Left ventricle myocardium inferior (tissue), 1 donor: Measurements from ENCODE around the gene SLC4A1AP. TPM values are rescaled to one million over a fixed set of nuclear protein-coding genes. Genes with fewer than 3 reads are reported as not detected.
A peak's percentile ranks its signal among the peaks of the same experiment; 100 is the strongest.

Experiments used
- DNase-seq: peaks from one replicate; pipeline ENCODE4 v3.0.0-alpha.2; 2020
- H3K27ac ChIP-seq: fragments of 200-600 bp; replicated peaks from 2 replicates; pipeline ENCODE4 v1.8.0; 2021
- H3K27me3 ChIP-seq: fragments of 200-600 bp; 2 replicates; pipeline ENCODE4 v1.8.0; 2021; ENCODE audit warnings: low read depth
- H3K36me3 ChIP-seq: fragments of 200-600 bp; 2 replicates; pipeline ENCODE4 v1.8.0; 2021
- H3K4me1 ChIP-seq: fragments of 200-600 bp; 2 replicates; pipeline ENCODE4 v1.8.0; 2021
- H3K4me3 ChIP-seq: fragments of 200-600 bp; 2 replicates; pipeline ENCODE4 v1.8.0; 2021; ENCODE audit warnings: mild to moderate bottlenecking, moderate library complexity
- H3K9me3 ChIP-seq: fragments of 200-600 bp; replicated peaks from 2 replicates; pipeline ENCODE4 v1.8.0; 2021
- intact Hi-C: fragments of 100-400 bp; cut with micrococcal nuclease; formaldehyde crosslinking; loops from one replicate; pipeline ENCODE4 v1.11.0; 2022
- total RNA-seq: library from RNA; stranded (reverse); fragmentation: NEBNext Ultra II Directional; extraction: Animal tissue kit (Norgen Biotek cat#: 25700); gene quantifications from one replicate; pipeline ENCODE4 v1.2.1, GENCODE V29; 2021
- TF ChIP-seq, protein P1 (sequence below): fragments of 200-600 bp; IDR thresholded peaks from 2 replicates; pipeline ENCODE4 v1.8.0; 2021; ENCODE audit warnings: antibody characterized with exemption, mild to moderate bottlenecking, borderline replicate concordance
- donor health status: DM: no; HTN: yes; CAD: no; lungs with severe emphysema.

The SLC4A1AP gene
- total RNA-seq, 1 donor from 2014 or later, result 21.3 TPM

DNA sequence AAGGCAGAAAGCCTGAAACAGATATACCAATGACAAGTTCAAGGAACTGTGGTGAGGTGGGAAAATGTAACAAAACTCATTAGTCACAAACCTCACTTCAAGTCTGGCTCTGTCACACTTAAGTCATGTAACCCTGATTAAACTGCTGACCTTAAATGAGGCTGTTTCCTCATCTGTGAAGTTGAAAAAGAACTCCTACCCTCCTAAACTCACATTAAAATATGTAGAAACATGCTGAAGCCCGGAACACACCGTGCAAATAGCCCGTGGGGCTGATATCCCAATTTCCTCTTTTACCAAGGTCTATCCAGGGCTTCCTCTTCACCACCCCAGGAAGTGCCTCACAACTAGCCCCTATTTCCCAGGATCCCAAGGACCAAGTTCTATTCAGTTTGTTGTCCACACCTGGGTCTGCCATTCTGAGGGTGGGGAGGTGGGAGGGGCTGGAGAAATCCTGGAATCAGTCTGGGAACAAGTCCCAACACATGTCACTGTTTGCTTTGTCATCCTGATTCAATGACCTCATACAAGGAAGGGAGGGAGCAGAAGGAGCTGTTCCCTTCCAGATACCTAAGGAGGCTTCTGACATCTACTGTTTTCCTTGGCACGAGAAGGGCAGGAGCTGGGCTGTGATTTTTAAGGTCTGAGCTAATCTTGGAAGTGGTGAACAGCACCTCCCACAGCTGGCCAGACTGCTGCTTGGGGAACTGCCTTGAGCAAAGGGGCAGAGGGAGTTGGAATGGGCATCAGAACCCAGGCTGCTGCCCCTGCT lies 42.3 kb downstream of the SLC4A1AP start:
- Histone ChIP-seq H3K4me1 (peaks cover 76% of the 10 kb centered on the region), H3K27me3 (no peaks in the 10 kb centered on the region), H3K4me3 (no peak overlapping the region), H3K27ac (peak overlapping the region; percentile 83), H3K36me3 (no peaks in the 10 kb centered on the region), H3K9me3 (no peaks in the 10 kb centered on the region)
- intact Hi-C loops, result no loop called here
- peak; percentile 55 for DNase-seq
- TF ChIP-seq, protein P1, sequence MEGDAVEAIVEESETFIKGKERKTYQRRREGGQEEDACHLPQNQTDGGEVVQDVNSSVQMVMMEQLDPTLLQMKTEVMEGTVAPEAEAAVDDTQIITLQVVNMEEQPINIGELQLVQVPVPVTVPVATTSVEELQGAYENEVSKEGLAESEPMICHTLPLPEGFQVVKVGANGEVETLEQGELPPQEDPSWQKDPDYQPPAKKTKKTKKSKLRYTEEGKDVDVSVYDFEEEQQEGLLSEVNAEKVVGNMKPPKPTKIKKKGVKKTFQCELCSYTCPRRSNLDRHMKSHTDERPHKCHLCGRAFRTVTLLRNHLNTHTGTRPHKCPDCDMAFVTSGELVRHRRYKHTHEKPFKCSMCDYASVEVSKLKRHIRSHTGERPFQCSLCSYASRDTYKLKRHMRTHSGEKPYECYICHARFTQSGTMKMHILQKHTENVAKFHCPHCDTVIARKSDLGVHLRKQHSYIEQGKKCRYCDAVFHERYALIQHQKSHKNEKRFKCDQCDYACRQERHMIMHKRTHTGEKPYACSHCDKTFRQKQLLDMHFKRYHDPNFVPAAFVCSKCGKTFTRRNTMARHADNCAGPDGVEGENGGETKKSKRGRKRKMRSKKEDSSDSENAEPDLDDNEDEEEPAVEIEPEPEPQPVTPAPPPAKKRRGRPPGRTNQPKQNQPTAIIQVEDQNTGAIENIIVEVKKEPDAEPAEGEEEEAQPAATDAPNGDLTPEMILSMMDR, result no peak

GRCh38 chr2:27707462-27708256 lies 44.0 kb downstream of the SLC4A1AP start:
- H3K4me1 ChIP-seq, result peaks cover 80% of the 10 kb centered on the region
- H3K27ac ChIP-seq, result peak overlapping the region; percentile 83
- no peak overlapping the region for H3K4me3 ChIP-seq
- no peaks in the 10 kb centered on the region for H3K9me3 ChIP-seq
- intact Hi-C loops, result no loop called here
- DNase-seq, result no peak
- TF ChIP-seq, protein P1, result no peak
- no peaks in the 10 kb centered on the region for H3K27me3 ChIP-seq
- no peaks in the 10 kb centered on the region for H3K36me3 ChIP-seq

DNA sequence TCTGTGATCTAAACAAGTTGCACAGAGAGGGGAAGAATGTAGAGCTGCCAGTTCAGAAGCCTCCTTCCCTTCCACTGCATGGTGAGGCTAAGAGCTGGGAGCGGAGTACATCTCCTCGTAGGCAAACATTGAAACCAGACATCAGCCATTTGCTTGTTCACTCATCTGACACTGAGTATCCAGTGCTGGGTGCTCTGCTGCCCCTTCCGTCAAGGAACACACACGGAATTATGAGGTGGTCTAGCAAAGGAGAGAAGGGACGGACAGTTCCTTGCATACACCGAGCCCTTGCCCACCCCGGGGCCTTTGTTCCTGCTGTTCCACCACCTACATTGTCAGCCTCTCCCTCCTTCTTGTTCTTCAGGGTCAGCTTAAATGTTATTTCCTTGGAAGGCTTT lies 44.6 kb downstream of the SLC4A1AP start:
- Histone ChIP-seq H3K36me3 (no peaks in the 10 kb centered on the region), H3K4me3 (no peak overlapping the region), H3K9me3 (no peaks in the 10 kb centered on the region), H3K4me1 (peaks cover 80% of the 10 kb centered on the region), H3K27me3 (no peaks in the 10 kb centered on the region), H3K27ac (peak overlapping the region; percentile 83)
- TF ChIP-seq, protein P1, result no peak
- no peak for DNase-seq
- intact Hi-C loops, result no loop called here

GRCh38 chr2:27708666-27709065 lies 45.0 kb downstream of the SLC4A1AP start:
- TF ChIP-seq, protein P1, result no peak
- Histone ChIP-seq H3K9me3 (no peaks in the 10 kb centered on the region), H3K4me3 (no peak overlapping the region), H3K36me3 (no peaks in the 10 kb centered on the region), H3K4me1 (peaks cover 77% of the 10 kb centered on the region), H3K27me3 (no peaks in the 10 kb centered on the region), H3K27ac (peak overlapping the region; percentile 83)
- intact Hi-C loops, result no loop called here
- no peak for DNase-seq

DNA sequence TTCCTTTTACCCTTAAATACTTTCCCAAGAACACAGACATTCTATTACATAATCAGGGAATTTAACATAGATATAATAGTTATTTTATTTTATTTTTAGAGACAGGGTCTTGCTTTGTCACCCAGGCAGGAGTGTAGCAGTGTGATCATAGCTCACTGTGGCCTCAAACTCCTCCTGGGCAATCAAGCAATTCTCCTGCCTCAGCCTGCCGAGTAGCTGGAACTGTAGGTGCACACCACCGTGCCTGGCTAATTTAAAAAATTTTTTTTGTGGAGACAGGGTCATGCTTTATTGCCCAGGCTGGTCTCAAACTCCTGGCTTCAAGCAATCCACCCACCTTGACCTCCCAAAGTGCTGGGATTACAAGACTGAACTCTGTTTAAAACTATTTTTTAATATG lies 45.6 kb downstream of the SLC4A1AP start:
- Histone ChIP-seq H3K4me1 (peaks cover 76% of the 10 kb centered on the region), H3K27ac (peak overlapping the region; percentile 1), H3K4me3 (no peak overlapping the region), H3K27me3 (no peaks in the 10 kb centered on the region), H3K36me3 (no peaks in the 10 kb centered on the region), H3K9me3 (no peaks in the 10 kb centered on the region)
- TF ChIP-seq, protein P1, result no peak
- DNase-seq, result no peak
- intact Hi-C loops, result no loop called here
